IPS DF 4.7 (cell line): ENCODE results near the gene UQCRFS1.
"Not testable (repeated sequence)": the region's sequence is repeated elsewhere in the genome, so short reads cannot be mapped to it uniquely, and the experiment has no call there.

Experiments
- DNase-seq: peaks from one replicate; pipeline ENCODE4 v3.0.0-alpha.2; 2013; ENCODE audit warnings: low spot score; ENCODE audit errors: extremely low read depth

Gene UQCRFS1

GRCh38 chr19:29215322-29215845 is 2.4 kb upstream of the UQCRFS1 start:
- no peak for DNase-seq

GRCh38 chr19:29214411-29214810 is 1.5 kb upstream of the UQCRFS1 start:
- no peak for DNase-seq

- no peak for DNase-seq
Observed at GRCh38 chr19:29212356-29212647, 649 bp downstream of the UQCRFS1 start.

- DNase-seq, result no peak
Observed at GRCh38 chr19:29211562-29212355, 1.2 kb downstream of the UQCRFS1 start.

GRCh38 chr19:29211041-29211440 is 1.9 kb downstream of the UQCRFS1 start:
- DNase-seq, result not testable (repeated sequence)

- not testable (repeated sequence) for DNase-seq
Observed at GRCh38 chr19:29210502-29210901, 2.4 kb downstream of the UQCRFS1 start.

- DNase-seq, result not testable (repeated sequence)
Observed at GRCh38 chr19:29207403-29208187, 5.4 kb downstream of the UQCRFS1 start.

- DNase-seq, result no peak
Observed at GRCh38 chr19:29206453-29206852, 6.5 kb downstream of the UQCRFS1 start.

- no peak for DNase-seq
Observed at GRCh38 chr19:29202281-29202680, 10.7 kb downstream of the UQCRFS1 start.

GRCh38 chr19:29201855-29202254 is 11.1 kb downstream of the UQCRFS1 start:
- DNase-seq, result no peak

- no peak for DNase-seq
Observed at GRCh38 chr19:29194658-29195057, 18.3 kb downstream of the UQCRFS1 start.

- DNase-seq, result no peak
Observed at GRCh38 chr19:29193155-29193554, 19.8 kb downstream of the UQCRFS1 start.

GRCh38 chr19:29191005-29191404 is 21.9 kb downstream of the UQCRFS1 start:
- no peak for DNase-seq

- DNase-seq, result no peak
Observed at GRCh38 chr19:29189033-29189360, 24.0 kb downstream of the UQCRFS1 start.

- DNase-seq, result no peak
Observed at GRCh38 chr19:29188289-29189032, 24.5 kb downstream of the UQCRFS1 start.

GRCh38 chr19:29187676-29188075 is 25.3 kb downstream of the UQCRFS1 start:
- no peak for DNase-seq

GRCh38 chr19:29185427-29185826 is 27.5 kb downstream of the UQCRFS1 start:
- no peak for DNase-seq

- DNase-seq, result no peak
Observed at GRCh38 chr19:29176981-29177754, 35.8 kb downstream of the UQCRFS1 start.

- no peak for DNase-seq
Observed at GRCh38 chr19:29173896-29174295, 39.1 kb downstream of the UQCRFS1 start.

GRCh38 chr19:29172302-29172701 is 40.6 kb downstream of the UQCRFS1 start:
- no peak for DNase-seq

GRCh38 chr19:29171525-29171924 is 41.4 kb downstream of the UQCRFS1 start:
- no peak for DNase-seq
